Tibial artery (tissue), 4 donors: Measurements from ENCODE around the gene ARHGAP25.

Source experiments
- DNase-seq, 2 donors: peaks; one replicate each; pipeline ENCODE4 v3.0.0-alpha.2; 2019
- H3K27ac ChIP-seq, 2 donors: fragments of 200-600 bp; sonication (generic) in 1 of 2; 1 replicate in 1 of 2; 2 replicates in 1 of 2; pipeline ENCODE4 v1.5.1; 2018 to 2019; ENCODE audit warnings: mild to moderate bottlenecking in 1 of 2
- H3K27me3 ChIP-seq, 2 donors: fragments of 200-600 bp; sonication (generic) in 1 of 2; one replicate each; pipeline versions ENCODE4 v1.5.1 to v1.6.0; 2016 to 2019
- H3K36me3 ChIP-seq, 3 donors: fragments of 200-600 bp; sonication (generic) in 2 of 3; one replicate each; pipeline ENCODE4 v1.5.1; 2016 to 2019; ENCODE audit warnings: mild to moderate bottlenecking in 2 of 3
- H3K4me1 ChIP-seq, 4 donors: fragments of 200-600 bp; sonication (generic) in 2 of 4; 1 replicate in 3 of 4; 2 replicates in 1 of 4; pipeline ENCODE4 v1.5.1; 2016 to 2019
- H3K4me3 ChIP-seq, 2 donors: fragments of 200-600 bp; sonication (generic) in 1 of 2; 1 replicate in 1 of 2; 2 replicates in 1 of 2; pipeline ENCODE4 v1.5.1; 2018 to 2019; ENCODE audit warnings: mild to moderate bottlenecking in 2 of 2
- H3K9me3 ChIP-seq, 3 donors: fragments of 200-600 bp; sonication (generic) in 1 of 3; one replicate each; pipeline ENCODE4 v1.5.1; 2016 to 2019
- CTCF ChIP-seq, 2 experiments: fragments of 200-600 bp in 1 of 2; fragments of 450-650 bp in 1 of 2; IDR thresholded peaks; one replicate each; pipeline ENCODE4 v1.5.1; 2017 to 2019; ENCODE audit warnings: antibody characterized with exemption in 2 of 2, mild to moderate bottlenecking in 1 of 2, moderate library complexity in 1 of 2
- intact Hi-C: fragments of 100-400 bp; cut with DNase I; formaldehyde crosslinking; loops from one replicate; pipeline ENCODE4 v1.15.0; 2023; ENCODE audit warnings: low total_unique reads

ARHGAP25 gene

GRCh38 chr2:68772109-68772508, 37.5 kb downstream of the ARHGAP25 start:
- DNase-seq, result no peak
- H3K36me3 ChIP-seq, result no peaks in the 10 kb centered on the region
- H3K9me3 ChIP-seq, result no peaks in the 10 kb centered on the region
- H3K27me3 ChIP-seq, result no peaks in the 10 kb centered on the region
- intact Hi-C loops, result no loop called here
- peaks cover 0 to 17% (median 13%) of the 10 kb centered on the region in 4 donors for H3K4me1 ChIP-seq
- no peak overlapping the region for H3K27ac ChIP-seq
- no peak for TF ChIP-seq CTCF (IDR thresholded peaks at IDR 0.05)
- no peak overlapping the region for H3K4me3 ChIP-seq

GRCh38 chr2:68774569-68775271, 40.1 kb downstream of the ARHGAP25 start:
- intact Hi-C loops, result no loop called here
- H3K4me3 ChIP-seq, result peak overlapping the region; percentile 0 to 13
- H3K27me3 ChIP-seq, result no peaks in the 10 kb centered on the region
- no peak for TF ChIP-seq CTCF (IDR thresholded peaks at IDR 0.05)
- no peaks in the 10 kb centered on the region for H3K9me3 ChIP-seq
- peak; percentile 47 to 73 for DNase-seq
- H3K36me3 ChIP-seq, result no peaks in the 10 kb centered on the region
- peak overlapping the region in 1 of 2 donors; percentile 0 for H3K27ac ChIP-seq
- H3K4me1 ChIP-seq, result peaks cover 0 to 17% (median 13%) of the 10 kb centered on the region in 4 donors

- H3K36me3 ChIP-seq, result no peaks in the 10 kb centered on the region
- peak overlapping the region; percentile 0 to 13 for H3K4me3 ChIP-seq
- peak overlapping the region in 1 of 2 donors; percentile 0 for H3K27ac ChIP-seq
- no peak for TF ChIP-seq CTCF (IDR thresholded peaks at IDR 0.05)
- no peaks in the 10 kb centered on the region for H3K27me3 ChIP-seq
- no peak for DNase-seq
- intact Hi-C loops, result no loop called here
- no peaks in the 10 kb centered on the region for H3K9me3 ChIP-seq
- H3K4me1 ChIP-seq, result peaks cover 0 to 17% (median 13%) of the 10 kb centered on the region in 4 donors
Measured at GRCh38 chr2:68775272-68775842, 40.7 kb downstream of the ARHGAP25 start.

GRCh38 chr2:68776124-68776523, 41.5 kb downstream of the ARHGAP25 start:
- Histone ChIP-seq H3K36me3 (no peaks in the 10 kb centered on the region), H3K27me3 (no peaks in the 10 kb centered on the region), H3K4me3 (no peak overlapping the region), H3K4me1 (peaks cover 0 to 11% (median 8%) of the 10 kb centered on the region in 4 donors), H3K9me3 (no peaks in the 10 kb centered on the region), H3K27ac (no peak overlapping the region)
- intact Hi-C loops, result no loop called here
- no peak for DNase-seq
- TF ChIP-seq CTCF (IDR thresholded peaks at IDR 0.05), result no peak

- Histone ChIP-seq H3K4me1 (no peaks in the 10 kb centered on the region), H3K27me3 (no peaks in the 10 kb centered on the region), H3K4me3 (no peak overlapping the region), H3K27ac (no peak overlapping the region), H3K9me3 (no peaks in the 10 kb centered on the region), H3K36me3 (no peaks in the 10 kb centered on the region)
- intact Hi-C loops, result no loop called here
- no peak for TF ChIP-seq CTCF (IDR thresholded peaks at IDR 0.05)
- DNase-seq, result no peak
Measured at GRCh38 chr2:68779595-68779994, 45.0 kb downstream of the ARHGAP25 start.
